Endothelial cell of umbilical vein (primary cell): ENCODE measurements around the gene CSN3. TPM values are rescaled to one million over a fixed set of nuclear protein-coding genes. Genes with fewer than 3 reads are reported as not detected.

Source experiments
- BruUV-seq: library from RNA; stranded (reverse); fragments of 400-500 nt; replicated peaks from 2 replicates; lab custom pipeline; 2021; lab: Mats Ljungman, UMichigan
- CTCF ChIA-PET: fragments of 300-600, 350-600 bp; sonication (Branson Sonifier 250); formaldehyde crosslinking; loops from one replicate; lab custom pipeline; 2021; ENCODE audit warnings: antibody characterized with exemption, inconsistent platforms; lab: Charles Lee
- POLR2A ChIA-PET: fragments of 300-600, 350-600 bp; sonication (Branson Sonifier 250); formaldehyde crosslinking; loops from one replicate; lab custom pipeline; 2021; ENCODE audit warnings: antibody characterized with exemption, inconsistent platforms; lab: Charles Lee
- DNase-seq: peaks from one replicate; pipeline ENCODE4 v3.0.0-alpha.2; 2011; ENCODE audit warnings: low read depth, low spot score
- FAIRE-seq: peaks from 2 replicates; lab custom pipeline; 2011; peaks lifted over from hg19 to GRCh38; lab: Jason Lieb, UNC
- H2AFZ ChIP-seq: 2 replicates; pipeline ENCODE4 v1.6.0; 2012; ENCODE audit warnings: low read depth, low read length, control low read depth, inconsistent platforms
- H3K27ac ChIP-seq: 2 replicates; pipeline ENCODE4 v1.5.1; 2011; ENCODE audit warnings: low read depth, mild to moderate bottlenecking, control low read depth, low read length, moderate library complexity; ENCODE audit not compliant: insufficient read depth
- H3K27me3 ChIP-seq, 2 experiments: 2 replicates each; pipeline versions ENCODE4 v1.6.0 to v1.6.1; 2011; ENCODE audit warnings: low read length in 2 of 2, mixed read lengths in 1 of 2; ENCODE audit not compliant: control insufficient read depth in 2 of 2, insufficient read depth in 2 of 2
- H3K36me3 ChIP-seq, 2 experiments: 2 replicates in 1 of 2; 3 replicates in 1 of 2; pipeline ENCODE4 v1.5.1; 2011; ENCODE audit warnings: low read length in 2 of 2, mild to moderate bottlenecking in 1 of 2, moderate library complexity in 1 of 2; ENCODE audit not compliant: control insufficient read depth in 2 of 2, insufficient read depth in 2 of 2; ENCODE audit errors: extremely low read depth in 1 of 2
- H3K4me1 ChIP-seq: 3 replicates; pipeline ENCODE4 v1.5.1; 2011; ENCODE audit warnings: mild to moderate bottlenecking, low read length; ENCODE audit not compliant: control insufficient read depth, insufficient read depth; ENCODE audit errors: extremely low read depth
- H3K4me2 ChIP-seq: 2 replicates; pipeline ENCODE4 v1.6.1; 2011; ENCODE audit warnings: low read length, control low read depth, mixed read lengths; ENCODE audit not compliant: insufficient read depth
- H3K4me3 ChIP-seq, 3 experiments: fragments of 200-600 bp in 1 of 3; sonication (generic), shearing (Covaris generic) in 1 of 3; replicated peaks in 1 of 3; 2 replicates each; pipeline ENCODE4 v1.5.1; 2011 to 2016; ENCODE audit warnings: control low read depth in 3 of 3, low read length in 3 of 3, mild to moderate bottlenecking in 2 of 3, inconsistent platforms in 1 of 3, low read depth in 1 of 3, moderate library complexity in 1 of 3; ENCODE audit not compliant: insufficient read depth in 1 of 3
- H3K79me2 ChIP-seq: 2 replicates; pipeline ENCODE4 v1.6.0; 2012; ENCODE audit warnings: low read length, inconsistent platforms; ENCODE audit not compliant: control insufficient read depth, insufficient read depth
- H3K9ac ChIP-seq: replicated peaks from 2 replicates; pipeline ENCODE3; 2011; ENCODE audit warnings: low read length, control low read depth; ENCODE audit not compliant: insufficient read depth; ENCODE audit errors: extremely low read depth
- H3K9me1 ChIP-seq: replicated peaks from 3 replicates; pipeline ENCODE4 v1.6.0; 2011; ENCODE audit warnings: mild to moderate bottlenecking, low read length; ENCODE audit not compliant: control insufficient read depth, insufficient read depth; ENCODE audit errors: extremely low read depth
- H3K9me3 ChIP-seq: replicated peaks from 2 replicates; pipeline ENCODE4 v1.5.1; 2012; ENCODE audit warnings: low read length, inconsistent platforms; ENCODE audit not compliant: control insufficient read depth, insufficient read depth
- H4K20me1 ChIP-seq: replicated peaks from 2 replicates; pipeline ENCODE3; 2011; ENCODE audit warnings: mild to moderate bottlenecking, low read length; ENCODE audit not compliant: control insufficient read depth, insufficient read depth; ENCODE audit errors: extremely low read depth
- EZH2 ChIP-seq: IDR thresholded peaks from 2 replicates; pipeline ENCODE4 v1.6.1; 2012; ENCODE audit warnings: borderline replicate concordance, low read depth, mild to moderate bottlenecking, moderate library complexity, low read length, inconsistent platforms; ENCODE audit not compliant: severe bottlenecking
- FOS ChIP-seq: IDR thresholded peaks from 2 replicates; pipeline ENCODE4 v1.6.1; 2011; ENCODE audit warnings: mild to moderate bottlenecking, low read length, moderate library complexity, borderline replicate concordance; ENCODE audit not compliant: insufficient read depth
- GATA2 ChIP-seq: IDR thresholded peaks from 2 replicates; pipeline ENCODE4 v1.7.0; 2011; ENCODE audit warnings: low read depth, mild to moderate bottlenecking, moderate library complexity, mixed read lengths, low read length; ENCODE audit not compliant: insufficient read length, insufficient read depth
- JUN ChIP-seq: IDR thresholded peaks from 2 replicates; pipeline ENCODE4 v1.6.1; 2011; ENCODE audit warnings: borderline replicate concordance, low read depth; ENCODE audit not compliant: insufficient read length, insufficient read depth
- MYC ChIP-seq: IDR thresholded peaks from one replicate; pipeline ENCODE4 v1.6.1; 2011; ENCODE audit warnings: mild to moderate bottlenecking, low read depth, low read length
- POLR2A ChIP-seq: IDR thresholded peaks from 2 replicates; pipeline ENCODE4 v1.6.1; 2012; ENCODE audit warnings: low read depth, mild to moderate bottlenecking, control low read depth, low read length
- POLR2AphosphoS5 ChIP-seq: IDR thresholded peaks from 2 replicates; pipeline ENCODE4 v1.6.1; 2012; ENCODE audit warnings: low read depth, mild to moderate bottlenecking, control low read depth, low read length, moderate library complexity; ENCODE audit not compliant: insufficient read depth
- dilution Hi-C: fragments of 300-500 bp; cut with MboI; formaldehyde crosslinking; loops from one replicate; pipeline ENCODE4 v1.15.0; 2019; ENCODE audit warnings: low sequenced_read_pairs; ENCODE audit not compliant: extremely low pct_ligation_motif_present
- intact Hi-C: fragments of 100-400 bp; cut with micrococcal nuclease; formaldehyde crosslinking; loops from one replicate; pipeline ENCODE4 v1.10.0; 2022
- polyA plus RNA-seq, 4 experiments: library from polyadenylated mRNA; depleted of rRNA in 3 of 4; stranded (reverse) in 3 of 4; unstranded in 1 of 4; fragments of >200 nt; gene quantifications; 2 replicates each; pipeline versions ENCODE4 v1.2.1 to v1.2.3, GENCODE V29; 2011 to 2012; ENCODE audit warnings: missing spikeins in 1 of 4
- total RNA-seq: library from RNA; stranded (reverse); gene quantifications from 2 replicates; pipeline ENCODE4 v1.2.3, GENCODE V29; 2021
- TF ChIP-seq, protein P1 (sequence below), 2 donors: IDR thresholded peaks; 1 replicate in 1 of 2; 2 replicates in 1 of 2; pipeline ENCODE4 v1.5.1; 2011; ENCODE audit warnings: low read length in 2 of 2, mild to moderate bottlenecking in 2 of 2, moderate library complexity in 2 of 2, control low read depth in 1 of 2, inconsistent platforms in 1 of 2, low read depth in 1 of 2; ENCODE audit not compliant: insufficient read depth in 1 of 2; ENCODE audit errors: extremely low read depth in 1 of 2
- TF ChIP-seq, protein P2 (sequence below): IDR thresholded peaks from 2 replicates; pipeline ENCODE4 v1.6.1; 2011; ENCODE audit not compliant: insufficient read depth, insufficient read length

CSN3 gene
- total and polyA plus RNA-seq, 2 donors (not counting 3 experiments of a cell fraction or from before 2014, with no cell fraction given) = not detected

DNA sequence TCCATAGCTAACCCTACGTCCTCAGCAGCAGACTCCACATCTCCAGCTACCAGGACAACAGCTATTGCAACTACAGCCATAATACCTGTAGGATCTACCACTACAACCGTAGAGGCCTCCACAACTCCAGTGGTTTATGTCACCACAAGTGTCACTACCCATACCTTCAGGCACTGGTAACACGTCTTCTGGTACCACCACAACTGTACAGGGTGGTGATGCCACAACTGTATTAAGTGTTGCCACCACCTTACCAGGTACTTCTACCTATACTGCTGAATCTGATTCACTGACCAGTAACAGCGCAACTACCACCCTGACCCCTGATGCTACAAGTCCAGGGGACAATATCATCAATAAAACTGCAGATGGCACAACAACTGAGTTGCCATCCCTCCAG lies 57.8 kb downstream of the CSN3 start:
- DNase-seq (no peak), FAIRE-seq (no peak)
- Histone ChIP-seq H3K9me1 (no peaks in the 10 kb centered on the region), H3K9me3 (no peaks in the 10 kb centered on the region), H2AFZ (no peak overlapping the region), H4K20me1 (no peaks in the 10 kb centered on the region), H3K27me3 (no peaks in the 10 kb centered on the region), H3K27ac (no peak overlapping the region), H3K4me3 (no peak overlapping the region), H3K79me2 (no peaks in the 10 kb centered on the region), H3K4me2 (no peak overlapping the region), H3K36me3 (no peaks in the 10 kb centered on the region), H3K9ac (no peak overlapping the region), H3K4me1 (no peaks in the 10 kb centered on the region)
- ChIA-PET CTCF (no interaction called here), POLR2A (no interaction called here)
- intact Hi-C loops = no loop called here
- dilution Hi-C loops = no loop called here
- TF ChIP-seq POLR2A = no peak
- TF ChIP-seq FOS = no peak
- no peak for TF ChIP-seq EZH2
- TF ChIP-seq MYC = no peak
- no peak for TF ChIP-seq GATA2
- TF ChIP-seq, protein P1, sequence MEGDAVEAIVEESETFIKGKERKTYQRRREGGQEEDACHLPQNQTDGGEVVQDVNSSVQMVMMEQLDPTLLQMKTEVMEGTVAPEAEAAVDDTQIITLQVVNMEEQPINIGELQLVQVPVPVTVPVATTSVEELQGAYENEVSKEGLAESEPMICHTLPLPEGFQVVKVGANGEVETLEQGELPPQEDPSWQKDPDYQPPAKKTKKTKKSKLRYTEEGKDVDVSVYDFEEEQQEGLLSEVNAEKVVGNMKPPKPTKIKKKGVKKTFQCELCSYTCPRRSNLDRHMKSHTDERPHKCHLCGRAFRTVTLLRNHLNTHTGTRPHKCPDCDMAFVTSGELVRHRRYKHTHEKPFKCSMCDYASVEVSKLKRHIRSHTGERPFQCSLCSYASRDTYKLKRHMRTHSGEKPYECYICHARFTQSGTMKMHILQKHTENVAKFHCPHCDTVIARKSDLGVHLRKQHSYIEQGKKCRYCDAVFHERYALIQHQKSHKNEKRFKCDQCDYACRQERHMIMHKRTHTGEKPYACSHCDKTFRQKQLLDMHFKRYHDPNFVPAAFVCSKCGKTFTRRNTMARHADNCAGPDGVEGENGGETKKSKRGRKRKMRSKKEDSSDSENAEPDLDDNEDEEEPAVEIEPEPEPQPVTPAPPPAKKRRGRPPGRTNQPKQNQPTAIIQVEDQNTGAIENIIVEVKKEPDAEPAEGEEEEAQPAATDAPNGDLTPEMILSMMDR (IDR thresholded peaks at IDR 0.05; ENCODE audit: extremely low read depth in 1 of 2, insufficient read depth in 1 of 2, low read depth in 1 of 2, low read length in 2 of 2) = no peak
- TF ChIP-seq, protein P2, sequence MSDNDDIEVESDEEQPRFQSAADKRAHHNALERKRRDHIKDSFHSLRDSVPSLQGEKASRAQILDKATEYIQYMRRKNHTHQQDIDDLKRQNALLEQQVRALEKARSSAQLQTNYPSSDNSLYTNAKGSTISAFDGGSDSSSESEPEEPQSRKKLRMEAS = no peak
- no peak for TF ChIP-seq JUN
- TF ChIP-seq POLR2AphosphoS5 = no peak
- BruUV-seq = no TSS peak

Other genes with a start within 250 kb of the CSN3 start
- not detected in 2 replicates for gene STATH, start 246.6 kb upstream of the CSN3 start, total RNA-seq
- not detected in 2 replicates for gene STATH, start 246.6 kb upstream of the CSN3 start, polyA plus RNA-seq
- not detected in 2 replicates for gene HTN3, start 214.1 kb upstream of the CSN3 start, total RNA-seq
- not detected in 2 replicates for gene HTN3, start 214.1 kb upstream of the CSN3 start, polyA plus RNA-seq
- not detected in 2 replicates for gene HTN1, start 192.2 kb upstream of the CSN3 start, total RNA-seq
- gene HTN1, start 192.2 kb upstream of the CSN3 start, polyA plus RNA-seq = not detected in 2 replicates
- not detected in 2 replicates for gene PRR27, start 88.4 kb upstream of the CSN3 start, total RNA-seq
- not detected in 2 replicates for gene PRR27, start 88.4 kb upstream of the CSN3 start, polyA plus RNA-seq
- gene ODAM, start 46.9 kb upstream of the CSN3 start, total RNA-seq = not detected in 2 replicates
- not detected in 2 replicates for gene ODAM, start 46.9 kb upstream of the CSN3 start, polyA plus RNA-seq
- not detected in 2 replicates for gene FDCSP, start 16.5 kb upstream of the CSN3 start, total RNA-seq
- not detected in 2 replicates for gene FDCSP, start 16.5 kb upstream of the CSN3 start, polyA plus RNA-seq
- gene CABS1, start 92.4 kb downstream of the CSN3 start, total RNA-seq = not detected in 2 replicates
- gene CABS1, start 92.4 kb downstream of the CSN3 start, polyA plus RNA-seq = not detected in 2 replicates
- not detected in 2 replicates for gene SMR3A, start 118.2 kb downstream of the CSN3 start, total RNA-seq
- not detected in 2 replicates for gene SMR3A, start 118.2 kb downstream of the CSN3 start, polyA plus RNA-seq
- not detected in 2 replicates for gene SMR3B, start 140.5 kb downstream of the CSN3 start, total RNA-seq
- gene SMR3B, start 140.5 kb downstream of the CSN3 start, polyA plus RNA-seq = not detected in 2 replicates
- not detected in 2 replicates for gene OPRPN, start 155.3 kb downstream of the CSN3 start, total RNA-seq
- not detected in 2 replicates for gene OPRPN, start 155.3 kb downstream of the CSN3 start, polyA plus RNA-seq
- gene MUC7, start 229.6 kb downstream of the CSN3 start, total RNA-seq = not detected in 2 replicates
- not detected in 2 replicates for gene MUC7, start 229.6 kb downstream of the CSN3 start, polyA plus RNA-seq